K562 (cell line): ENCODE data around the gene ZDHHC16. TPM values are rescaled to one million over a fixed set of nuclear protein-coding genes. Genes with fewer than 3 reads are reported as not detected.

ENCODE experiments used
- ARHGAP35 ChIP-seq: fragments of 450-650 bp; IDR thresholded peaks from 2 replicates; pipeline ENCODE4 v1.6.1; 2018; ENCODE audit not compliant: partially characterized antibody
- CBFA2T2 ChIP-seq: fragments of 450-650 bp; conservative IDR thresholded peaks from 2 replicates; pipeline ENCODE4 v1.6.1; 2017; ENCODE audit warnings: mild to moderate bottlenecking
- CCNT2 ChIP-seq: IDR thresholded peaks from 2 replicates; pipeline ENCODE4 v1.6.1; 2011; ENCODE audit warnings: borderline replicate concordance, low read depth, mild to moderate bottlenecking, moderate library complexity, mixed read lengths, low read length; ENCODE audit not compliant: insufficient read length; ENCODE audit errors: extremely low read depth
- ETV1 ChIP-seq: fragments of 450-650 bp; conservative IDR thresholded peaks from 2 replicates; pipeline ENCODE4 v1.6.1; 2016; ENCODE audit warnings: missing genetic modification characterization, control low read depth, low read depth, missing compliant biosample characterization
- KLF10 ChIP-seq: fragments of 250-450 bp; sonication (Bioruptor Pico); IDR thresholded peaks from 2 replicates; pipeline ENCODE4 v1.6.1; 2021; ENCODE audit warnings: matching md5 sums
- MXI1 ChIP-seq: IDR thresholded peaks from 2 replicates; pipeline ENCODE4 v1.6.1; 2011; ENCODE audit warnings: low read depth, mild to moderate bottlenecking, improper control_type of control experiment, low read length
- TAF1 ChIP-seq: IDR thresholded peaks from 2 replicates; pipeline ENCODE4 v1.6.1; 2011; ENCODE audit warnings: mild to moderate bottlenecking, low read length, moderate library complexity; ENCODE audit not compliant: insufficient read depth, control insufficient read depth, severe bottlenecking; ENCODE audit errors: extremely low read depth
- THRA ChIP-seq: fragments of 450-650 bp; IDR thresholded peaks from 2 replicates; pipeline ENCODE4 v1.6.1; 2017; ENCODE audit warnings: mild to moderate bottlenecking, moderate library complexity
- ZNF212 ChIP-seq: fragments of 450-650 bp; formaldehyde crosslinking; IDR thresholded peaks from 2 replicates; pipeline ENCODE4 v1.4.0; 2020; ENCODE audit warnings: mild to moderate bottlenecking
- ZNF76 ChIP-seq: fragments of 250-450 bp; sonication (Bioruptor Pico); IDR thresholded peaks from 2 replicates; pipeline ENCODE4 v1.4.0; 2020; ENCODE audit warnings: mild to moderate bottlenecking, moderate library complexity, borderline replicate concordance
- ZNF764 ChIP-seq: fragments of 250-450 bp; sonication (Bioruptor Pico); IDR thresholded peaks from 2 replicates; pipeline ENCODE4 v1.4.0; 2020; ENCODE audit warnings: low read depth, mild to moderate bottlenecking, moderate library complexity
- polyA plus RNA-seq, 8 experiments: library from polyadenylated mRNA; depleted of rRNA in 4 of 8; stranded (reverse) in 5 of 8; unstranded in 3 of 8; fragments of >200 nt; fragmentation: Nextera tagmentation in 2 of 8; fragmentation: Illumina TruSeq in 1 of 8; extraction: Ambion mirVana in 2 of 8; extraction: Trizol in 1 of 8; gene quantifications; 2 replicates each; pipeline versions ENCODE4 v1.2.1 to v1.2.3, GENCODE V29; 2011 to 2014; ENCODE audit warnings: inconsistent platforms in 1 of 8, missing spikeins in 1 of 8
- total RNA-seq, 7 experiments: library from RNA; depleted of rRNA in 6 of 7; stranded (reverse); fragments of >200 nt in 6 of 7; fragmentation: Illumina TruSeq in 2 of 7; extraction: Trizol in 2 of 7; gene quantifications; 2 replicates each; pipeline versions ENCODE4 v1.2.1 to v1.2.3, GENCODE V29; 2011 to 2021; ENCODE audit warnings: low replicate concordance in 1 of 7
- TF ChIP-seq, protein P1 (sequence below), 2 experiments: fragments of 450-650 bp; IDR thresholded peaks; 2 replicates each; pipeline ENCODE4 v1.6.1; 2016; ENCODE audit warnings: mild to moderate bottlenecking in 2 of 2, borderline replicate concordance in 1 of 2, low read depth in 1 of 2, moderate library complexity in 1 of 2
- TF ChIP-seq, protein P2 (sequence below): fragments of 250-450 bp; sonication (Bioruptor Pico); IDR thresholded peaks from 2 replicates; pipeline ENCODE4 v1.9.0; 2021; ENCODE audit warnings: mild to moderate bottlenecking, inconsistent platforms

Gene ZDHHC16
- total and polyA plus RNA-seq, 9 of the 15 experiments (the other 6 are each of a cell fraction or from before 2014, with no cell fraction given): 12.5 to 33.8 (median 21.3) TPM

DNA sequence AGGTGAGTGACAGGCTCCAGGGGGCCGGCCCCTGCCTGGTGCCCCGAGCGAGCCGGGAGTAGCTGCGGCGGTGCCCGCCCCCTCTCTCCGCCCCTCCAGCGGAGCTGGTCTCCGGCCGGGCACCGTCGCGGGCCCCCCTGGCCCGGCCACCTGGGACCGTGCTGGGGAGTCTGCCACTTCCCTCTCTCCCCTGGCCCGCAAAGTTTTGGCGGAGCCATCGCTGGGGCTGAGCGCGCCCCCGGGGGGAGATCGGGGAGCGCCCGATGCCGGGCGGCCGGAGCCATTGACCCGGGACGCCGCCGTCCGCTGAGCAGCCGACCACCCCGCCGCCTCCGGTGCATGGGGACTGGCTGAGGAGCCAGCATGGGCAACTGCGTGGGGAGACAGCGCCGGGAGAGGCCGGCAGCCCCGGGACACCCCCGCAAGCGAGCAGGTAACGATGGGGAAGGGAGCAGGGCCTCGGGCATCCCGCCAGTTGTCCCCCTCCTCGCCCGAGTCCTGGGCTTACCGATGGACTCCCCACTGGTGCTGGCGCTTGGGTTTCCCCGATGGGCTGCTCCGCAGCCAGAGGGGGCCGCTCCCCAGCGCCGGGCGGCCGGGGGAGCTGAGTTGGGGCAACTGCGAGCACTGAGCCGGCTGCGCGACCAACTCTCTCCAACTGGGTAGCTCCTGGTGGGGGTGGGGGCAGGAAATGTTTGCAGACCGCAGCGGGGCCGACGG is 53.0 kb downstream of the ZDHHC16 start, which contains the start of gene UBTD1 (continued):
- TF ChIP-seq THRA: no peak
- TF ChIP-seq, protein P1, sequence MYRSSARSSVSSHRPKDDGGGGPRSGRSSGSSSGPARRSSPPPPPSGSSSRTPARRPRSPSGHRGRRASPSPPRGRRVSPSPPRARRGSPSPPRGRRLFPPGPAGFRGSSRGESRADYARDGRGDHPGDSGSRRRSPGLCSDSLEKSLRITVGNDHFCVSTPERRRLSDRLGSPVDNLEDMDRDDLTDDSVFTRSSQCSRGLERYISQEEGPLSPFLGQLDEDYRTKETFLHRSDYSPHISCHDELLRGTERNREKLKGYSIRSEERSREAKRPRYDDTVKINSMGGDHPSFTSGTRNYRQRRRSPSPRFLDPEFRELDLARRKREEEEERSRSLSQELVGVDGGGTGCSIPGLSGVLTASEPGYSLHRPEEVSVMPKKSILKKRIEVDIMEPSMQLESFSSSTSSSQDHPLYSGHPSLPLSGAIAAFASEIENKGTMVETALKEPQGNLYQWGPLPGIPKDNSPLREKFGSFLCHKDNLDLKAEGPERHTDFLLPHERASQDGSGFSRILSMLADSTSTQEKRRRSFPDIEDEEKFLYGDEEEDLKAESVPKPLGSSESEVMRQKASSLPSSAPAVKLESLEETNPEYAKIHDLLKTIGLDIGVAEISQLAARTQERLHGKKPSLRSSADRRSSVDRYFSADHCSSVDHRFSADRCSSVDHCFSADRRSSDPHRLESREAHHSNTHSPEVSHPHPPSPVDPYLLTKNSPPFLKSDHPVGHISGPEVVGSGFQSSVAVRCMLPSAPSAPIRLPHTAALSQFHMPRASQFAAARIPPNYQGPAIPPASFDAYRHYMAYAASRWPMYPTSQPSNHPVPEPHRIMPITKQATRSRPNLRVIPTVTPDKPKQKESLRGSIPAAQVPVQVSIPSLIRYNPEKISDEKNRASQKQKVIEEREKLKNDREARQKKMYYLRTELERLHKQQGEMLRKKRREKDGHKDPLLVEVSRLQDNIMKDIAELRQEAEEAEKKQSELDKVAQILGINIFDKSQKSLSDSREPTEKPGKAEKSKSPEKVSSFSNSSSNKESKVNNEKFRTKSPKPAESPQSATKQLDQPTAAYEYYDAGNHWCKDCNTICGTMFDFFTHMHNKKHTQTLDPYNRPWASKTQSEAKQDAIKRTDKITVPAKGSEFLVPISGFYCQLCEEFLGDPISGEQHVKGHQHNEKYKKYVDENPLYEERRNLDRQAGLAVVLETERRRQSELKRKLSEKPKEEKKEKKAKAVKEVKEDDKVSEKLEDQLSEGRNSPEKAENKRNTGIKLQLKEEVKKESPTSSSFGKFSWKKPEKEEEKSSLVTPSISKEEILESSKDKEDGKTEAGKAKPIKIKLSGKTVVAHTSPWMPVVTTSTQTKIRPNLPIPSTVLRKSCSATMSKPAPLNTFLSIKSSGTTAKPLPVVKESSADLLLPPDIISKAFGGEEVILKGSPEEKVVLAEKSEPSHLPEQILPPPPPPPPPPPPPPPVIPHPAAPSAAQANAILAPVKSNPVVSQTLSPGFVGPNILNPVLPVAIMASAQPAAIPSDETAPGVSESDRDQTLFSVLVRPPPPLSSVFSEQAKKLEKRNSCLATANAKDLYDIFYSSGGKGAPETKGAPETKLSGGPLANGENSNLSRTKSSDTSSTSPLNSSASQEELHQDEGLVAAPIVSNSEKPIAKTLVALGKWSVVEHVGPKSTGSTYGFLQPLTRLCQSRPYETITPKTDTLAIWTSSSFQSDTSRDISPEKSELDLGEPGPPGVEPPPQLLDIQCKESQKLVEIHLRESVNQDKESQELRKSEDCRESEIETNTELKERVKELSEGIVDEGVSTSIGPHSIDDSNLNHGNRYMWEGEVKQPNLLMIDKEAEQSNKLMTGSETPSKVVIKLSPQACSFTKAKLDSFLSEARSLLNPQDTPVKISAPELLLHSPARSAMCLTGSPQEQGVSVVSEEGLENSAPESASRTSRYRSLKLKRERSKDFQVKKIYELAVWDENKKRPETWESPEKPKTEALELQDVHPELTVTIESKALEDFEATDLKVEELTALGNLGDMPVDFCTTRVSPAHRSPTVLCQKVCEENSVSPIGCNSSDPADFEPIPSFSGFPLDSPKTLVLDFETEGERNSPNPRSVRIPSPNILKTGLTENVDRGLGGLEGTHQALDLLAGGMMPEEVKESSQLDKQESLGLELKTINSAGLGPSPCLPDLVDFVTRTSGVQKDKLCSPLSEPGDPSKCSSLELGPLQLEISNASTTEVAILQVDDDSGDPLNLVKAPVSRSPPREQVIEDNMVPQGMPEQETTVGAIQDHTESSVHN (IDR thresholded peaks at IDR 0.05; ENCODE audit: borderline replicate concordance in 1 of 2, low read depth in 1 of 2): no peak
- no peak for TF ChIP-seq ZNF212
- TF ChIP-seq ARHGAP35: no peak
- no peak for TF ChIP-seq ZNF76
- no peak for TF ChIP-seq ZNF764 (CRISPR knock-in tag)
- no peak for TF ChIP-seq KLF10 (CRISPR knock-in tag)
- TF ChIP-seq, protein P2, sequence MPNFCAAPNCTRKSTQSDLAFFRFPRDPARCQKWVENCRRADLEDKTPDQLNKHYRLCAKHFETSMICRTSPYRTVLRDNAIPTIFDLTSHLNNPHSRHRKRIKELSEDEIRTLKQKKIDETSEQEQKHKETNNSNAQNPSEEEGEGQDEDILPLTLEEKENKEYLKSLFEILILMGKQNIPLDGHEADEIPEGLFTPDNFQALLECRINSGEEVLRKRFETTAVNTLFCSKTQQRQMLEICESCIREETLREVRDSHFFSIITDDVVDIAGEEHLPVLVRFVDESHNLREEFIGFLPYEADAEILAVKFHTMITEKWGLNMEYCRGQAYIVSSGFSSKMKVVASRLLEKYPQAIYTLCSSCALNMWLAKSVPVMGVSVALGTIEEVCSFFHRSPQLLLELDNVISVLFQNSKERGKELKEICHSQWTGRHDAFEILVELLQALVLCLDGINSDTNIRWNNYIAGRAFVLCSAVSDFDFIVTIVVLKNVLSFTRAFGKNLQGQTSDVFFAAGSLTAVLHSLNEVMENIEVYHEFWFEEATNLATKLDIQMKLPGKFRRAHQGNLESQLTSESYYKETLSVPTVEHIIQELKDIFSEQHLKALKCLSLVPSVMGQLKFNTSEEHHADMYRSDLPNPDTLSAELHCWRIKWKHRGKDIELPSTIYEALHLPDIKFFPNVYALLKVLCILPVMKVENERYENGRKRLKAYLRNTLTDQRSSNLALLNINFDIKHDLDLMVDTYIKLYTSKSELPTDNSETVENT (CRISPR knock-in tag): no peak
- TF ChIP-seq ETV1: no peak
- TF ChIP-seq MXI1: no peak
- no peak for TF ChIP-seq TAF1
- no peak for TF ChIP-seq CCNT2
- no peak for TF ChIP-seq CBFA2T2
